Stimulated activated CD4-positive, alpha-beta T cell treated with anti-CD3 and anti-CD28 coated beads, TNF-alpha, amount 100 ng/mL, for 48 hours (primary cell): ENCODE results near the gene BTBD2.

Source experiments
- DNase-seq, 3 donors: peaks; one replicate each; pipeline ENCODE4 v3.0.0-alpha.2; 2020; ENCODE audit warnings: low read depth in 3 of 3

Gene BTBD2

DNA sequence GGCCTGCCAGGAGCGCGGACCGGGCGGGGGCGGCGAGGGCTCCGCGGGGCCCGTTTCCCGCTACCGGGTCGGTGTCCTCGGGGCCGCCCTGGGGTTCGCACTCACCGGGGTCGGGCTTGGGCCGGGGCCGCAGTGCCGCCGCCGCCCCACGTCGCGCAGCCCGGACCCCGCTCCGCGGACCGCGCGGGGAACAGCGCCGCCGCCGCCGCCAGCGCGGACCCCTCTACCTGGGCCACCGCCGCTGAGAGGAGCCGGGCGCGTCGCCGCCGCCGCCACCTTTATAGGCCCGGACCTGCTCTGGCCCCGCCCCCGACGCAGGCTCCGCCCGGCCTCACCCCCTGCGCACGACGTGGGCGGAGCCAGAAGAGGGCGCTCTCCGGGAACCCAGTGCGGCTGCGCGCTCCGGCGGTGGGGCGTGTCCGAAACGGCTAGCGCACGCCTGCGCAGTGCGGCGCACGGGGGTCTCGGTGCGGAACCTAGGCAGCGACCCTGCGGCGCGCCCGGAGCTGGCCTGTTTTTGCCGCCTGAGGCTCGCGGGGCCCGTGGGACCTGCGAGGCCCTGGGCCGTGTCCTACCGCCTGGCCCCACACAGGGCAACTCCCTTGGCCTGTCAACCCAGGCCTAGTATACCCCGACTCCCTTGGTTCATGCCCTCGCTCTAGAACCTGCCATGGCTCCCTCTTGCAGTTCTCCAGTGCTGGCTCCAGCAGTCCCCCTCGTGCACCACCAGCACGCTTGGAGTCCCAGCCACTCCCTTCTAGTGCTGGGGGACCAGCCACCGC, 35.7 kb upstream of the BTBD2 start, which contains the start of gene MKNK2:
Gene MKNK2 (minus strand): TSS at position 254 of the 782 bp plus-strand sequence. CDS start 393 bp downstream, outside the sequence.
- peak; percentile 87 to 98 (median 94) for DNase-seq

DNA sequence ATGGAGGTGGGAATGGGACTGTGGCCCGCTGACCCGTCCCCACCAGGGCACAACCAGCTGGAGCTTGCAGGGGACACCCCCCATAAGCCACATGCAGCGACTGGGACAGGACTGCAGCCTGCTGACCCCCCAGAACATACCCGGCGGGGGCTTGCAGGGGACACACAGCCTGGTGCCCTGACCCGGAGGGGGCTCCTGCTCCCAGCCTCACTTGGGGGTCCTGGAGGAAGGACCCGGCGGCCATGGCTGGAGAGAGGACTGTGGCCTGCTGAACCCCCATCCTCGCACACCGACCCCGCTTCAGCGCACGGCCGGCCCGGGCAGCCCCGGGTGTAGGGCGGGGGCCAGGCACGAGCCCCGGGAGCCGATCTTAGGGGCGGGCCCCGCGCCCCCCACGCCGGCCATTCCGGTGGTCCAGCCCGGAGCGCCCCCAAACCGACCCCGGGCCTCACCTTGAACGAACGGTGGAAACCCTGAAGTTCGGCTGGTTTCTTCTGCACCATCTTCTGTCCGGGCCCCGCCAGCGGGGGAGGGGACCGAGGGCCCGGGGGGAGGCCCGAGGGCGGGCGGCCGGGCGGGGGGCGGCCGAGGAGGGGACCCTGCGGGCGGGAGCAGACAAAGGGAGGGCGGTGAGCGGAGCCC, 35.0 kb upstream of the BTBD2 start:
- DNase-seq = no peak

DNA sequence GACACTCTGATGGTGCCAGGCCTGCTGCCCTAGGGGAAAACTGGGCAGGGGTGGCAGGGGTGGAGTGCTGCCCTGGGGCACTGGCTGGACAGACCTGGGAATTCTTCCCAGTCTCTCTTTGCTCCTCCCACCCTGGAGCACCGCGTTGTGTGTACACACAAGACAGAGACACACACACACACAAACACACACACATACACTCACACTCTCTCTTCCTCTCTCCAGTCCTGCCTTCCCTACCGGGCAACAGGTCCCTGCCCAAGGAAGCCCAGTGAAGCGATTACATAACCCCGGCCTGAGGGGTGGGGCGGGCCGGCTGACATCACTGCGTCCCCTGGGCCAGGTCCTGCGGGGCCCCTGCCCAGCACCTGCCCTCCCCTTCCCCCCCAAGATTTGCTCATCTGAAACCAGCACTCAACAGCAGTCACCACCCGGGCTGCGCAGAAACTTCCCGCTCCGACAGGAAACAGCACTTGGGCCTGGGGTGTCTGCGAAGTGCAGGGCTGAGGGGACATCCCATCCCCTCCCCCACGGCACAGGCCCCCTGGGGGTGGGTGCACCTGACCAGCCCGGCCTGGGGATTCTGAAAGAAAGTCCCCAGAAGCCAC, 34.3 kb upstream of the BTBD2 start:
- DNase-seq = no peak

DNA sequence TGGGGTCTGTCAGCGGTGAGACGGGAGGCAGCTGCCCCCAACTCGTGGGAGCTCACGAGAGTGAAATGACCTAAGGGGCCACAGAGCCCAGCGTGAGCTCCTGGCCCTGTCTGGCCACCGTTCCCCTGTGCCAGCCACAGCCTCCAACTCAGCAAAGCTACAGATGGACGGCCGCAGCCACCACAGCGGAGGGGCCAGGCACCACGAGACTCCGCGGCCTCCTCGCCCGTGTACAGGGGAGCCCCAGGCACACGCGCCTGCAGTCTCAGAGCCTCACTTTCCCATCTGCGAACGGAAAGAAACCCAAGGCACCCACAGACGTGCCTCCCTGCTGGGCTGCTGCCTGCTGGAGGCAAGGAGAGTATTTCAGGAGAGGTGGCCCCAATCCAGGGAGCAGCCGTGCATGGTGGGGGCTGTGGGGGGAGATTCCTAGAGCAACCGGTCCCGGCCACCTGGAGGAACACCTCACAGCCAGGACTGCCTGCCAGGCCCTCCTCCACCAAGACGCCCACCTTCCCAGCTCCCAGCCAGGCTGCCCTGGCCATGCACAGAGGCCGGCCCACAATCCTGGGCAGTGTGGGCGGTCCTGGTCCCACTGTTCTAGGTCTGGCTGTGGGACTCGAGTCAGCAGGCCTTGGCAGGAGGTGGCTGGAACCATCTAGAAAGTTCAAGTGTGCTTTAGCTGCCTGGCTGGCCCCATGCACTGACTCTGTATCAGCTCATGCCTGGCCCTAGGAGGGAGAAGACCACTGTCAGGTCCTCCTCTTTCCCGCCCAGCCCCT, 33.6 kb upstream of the BTBD2 start:
- no peak for DNase-seq

DNA sequence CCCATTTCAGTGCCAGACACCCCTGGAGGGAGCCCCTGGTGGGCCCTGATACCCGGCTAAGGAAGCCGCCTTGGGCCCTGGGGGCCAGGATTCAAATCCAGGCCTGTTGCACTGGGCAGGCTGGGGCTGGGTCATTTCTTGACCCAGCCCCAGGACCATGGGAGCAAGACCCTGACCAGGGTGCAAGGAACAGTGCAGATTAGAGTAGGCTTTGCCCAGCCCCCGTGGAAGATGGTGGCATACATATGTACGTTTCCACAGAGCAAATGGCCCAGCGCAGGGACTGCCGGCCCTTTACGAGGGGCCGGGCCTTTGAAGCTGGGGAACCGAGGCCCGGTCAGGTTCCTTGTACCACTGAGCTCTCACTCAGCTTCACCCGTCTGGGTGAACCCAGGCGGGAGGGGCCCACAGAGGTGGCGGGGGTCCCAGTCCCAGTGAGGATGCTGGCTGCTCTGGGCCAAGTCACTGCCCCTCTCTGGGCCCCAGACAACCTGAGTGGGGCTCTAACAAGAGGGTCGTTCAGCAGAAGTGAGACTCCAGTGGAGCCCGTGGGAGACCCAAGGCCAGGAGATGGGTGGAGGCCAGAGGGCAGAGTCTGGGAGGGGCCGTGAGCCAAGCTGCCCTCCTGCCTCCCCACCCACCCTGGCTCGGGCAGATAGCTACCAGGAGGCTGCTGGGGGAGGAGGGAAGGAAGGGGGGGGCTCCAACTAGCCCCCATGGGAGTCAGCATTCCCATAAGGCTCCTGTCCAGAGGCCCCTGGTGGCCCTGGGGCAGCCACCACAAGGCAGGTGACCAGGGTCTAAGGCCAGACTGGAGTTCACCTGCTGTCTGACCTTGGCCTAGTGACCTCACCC, 32.8 kb upstream of the BTBD2 start:
- DNase-seq = no peak

DNA sequence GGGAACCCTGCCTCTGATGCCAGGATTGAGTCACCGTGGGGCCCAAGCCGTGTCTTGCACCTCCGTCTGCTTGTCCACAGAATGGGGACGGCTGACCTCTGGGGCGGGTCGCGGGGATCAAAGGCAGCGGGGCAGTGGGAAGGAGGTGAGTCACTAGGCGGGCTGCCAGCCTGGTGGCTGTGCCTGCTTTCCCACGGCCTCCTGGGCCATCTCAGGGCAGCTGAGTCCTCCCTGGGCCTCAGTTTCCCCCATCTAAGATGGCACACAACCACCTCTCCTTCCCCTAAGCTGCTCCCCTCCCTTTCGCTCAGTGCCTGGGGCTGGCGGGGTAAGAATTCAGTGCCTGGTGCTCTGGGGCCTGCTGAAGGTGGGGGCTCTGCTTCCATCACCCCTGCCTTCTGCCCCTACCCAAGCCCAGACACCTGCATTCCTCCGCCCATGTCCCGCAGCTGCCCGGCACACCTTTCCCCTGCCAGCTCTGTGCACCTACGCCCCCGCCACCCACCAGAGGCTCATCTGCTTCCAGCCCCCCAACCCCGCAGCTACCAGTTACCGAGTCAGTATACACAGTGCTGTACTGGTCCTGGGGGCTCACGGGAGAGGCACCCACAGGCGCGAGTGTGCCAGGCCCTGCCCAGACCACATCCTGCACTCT, 32.1 kb upstream of the BTBD2 start:
- no peak for DNase-seq

DNA sequence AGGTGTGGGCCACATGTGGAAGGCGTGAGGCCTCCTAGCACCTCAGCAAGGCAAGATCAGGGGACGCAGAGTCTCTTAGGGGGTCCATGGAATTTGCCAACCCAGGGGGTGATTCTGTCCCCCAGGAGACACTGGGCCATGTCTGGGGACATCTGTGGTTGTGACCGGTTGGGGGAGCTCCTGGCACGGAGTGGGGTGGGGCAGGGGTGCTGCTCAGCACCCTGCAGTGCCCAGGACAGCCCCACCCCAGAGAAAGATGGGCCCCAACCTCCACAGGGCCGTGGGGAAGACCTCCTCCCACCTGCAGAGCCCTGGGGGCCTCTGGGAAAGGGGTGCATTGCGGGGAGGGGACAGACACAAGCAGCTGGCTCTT, 31.5 kb upstream of the BTBD2 start:
- no peak for DNase-seq

DNA sequence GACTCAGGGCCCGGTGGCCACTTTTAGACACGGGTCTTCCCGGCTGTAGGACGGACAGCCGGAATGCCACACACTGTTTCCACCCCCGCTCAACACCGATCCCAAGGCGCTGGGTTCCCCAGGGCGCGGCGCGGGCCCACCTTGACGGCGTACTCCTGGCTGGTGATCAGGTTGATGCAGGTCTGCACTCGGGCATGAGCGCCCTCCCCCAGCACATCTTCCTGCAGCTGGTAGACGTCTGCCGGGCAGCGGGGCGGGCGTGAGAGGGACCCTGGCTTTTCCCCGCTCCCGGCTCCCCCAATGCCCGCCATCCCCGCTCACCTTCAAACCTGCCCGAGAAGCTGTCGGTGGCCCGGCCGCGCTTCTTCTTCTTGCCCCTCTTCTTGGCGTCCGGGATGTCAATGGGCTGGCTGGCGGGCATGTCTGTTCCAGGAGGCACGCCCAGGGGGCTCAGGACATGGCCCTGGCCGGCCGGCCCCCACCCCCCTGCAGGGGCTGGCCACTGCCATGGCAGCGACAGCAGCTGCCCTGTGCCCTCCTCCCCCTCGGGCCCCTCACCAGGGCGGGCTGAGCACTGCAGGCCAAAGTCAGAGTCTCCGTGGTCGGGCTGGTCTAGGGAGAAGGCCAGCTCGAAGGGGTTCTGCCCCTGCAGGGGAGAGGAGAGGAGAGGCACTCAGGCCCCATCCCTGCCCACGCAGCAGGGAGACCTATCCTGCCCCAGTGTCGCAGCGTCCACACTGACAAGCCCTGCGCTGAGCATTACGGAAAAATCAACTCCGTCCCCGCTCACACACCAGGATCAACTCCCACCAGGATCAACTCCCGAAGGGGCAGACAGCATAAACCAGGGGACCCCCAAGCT, 30.8 kb upstream of the BTBD2 start:
- no peak for DNase-seq

DNA sequence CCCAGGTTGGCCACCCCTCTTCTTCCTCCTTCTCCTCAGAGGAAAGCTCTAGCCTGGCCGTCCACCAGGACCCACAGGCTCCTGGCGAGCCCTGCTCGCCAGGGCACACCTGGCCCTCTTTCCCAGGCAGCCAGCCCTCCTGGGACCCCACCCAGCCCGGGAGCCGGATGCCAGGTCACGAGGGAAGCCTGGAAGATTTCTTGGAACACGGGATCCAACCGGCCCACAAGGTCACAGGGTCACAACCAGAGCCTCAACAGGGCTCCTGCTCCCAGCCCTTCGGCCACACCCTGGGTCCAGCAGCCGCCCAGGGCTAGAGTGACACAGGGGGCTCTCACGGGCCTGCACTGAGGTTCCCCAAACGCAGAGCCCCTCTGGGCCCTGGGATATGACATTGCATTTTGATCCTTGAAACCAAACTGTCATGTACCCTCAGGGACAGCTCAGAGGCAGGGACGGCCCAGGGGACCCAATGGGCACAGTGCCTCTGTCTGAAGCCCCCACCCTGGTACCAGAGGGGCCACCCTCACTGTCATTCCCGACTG, 30.1 kb upstream of the BTBD2 start:
- no peak for DNase-seq

DNA sequence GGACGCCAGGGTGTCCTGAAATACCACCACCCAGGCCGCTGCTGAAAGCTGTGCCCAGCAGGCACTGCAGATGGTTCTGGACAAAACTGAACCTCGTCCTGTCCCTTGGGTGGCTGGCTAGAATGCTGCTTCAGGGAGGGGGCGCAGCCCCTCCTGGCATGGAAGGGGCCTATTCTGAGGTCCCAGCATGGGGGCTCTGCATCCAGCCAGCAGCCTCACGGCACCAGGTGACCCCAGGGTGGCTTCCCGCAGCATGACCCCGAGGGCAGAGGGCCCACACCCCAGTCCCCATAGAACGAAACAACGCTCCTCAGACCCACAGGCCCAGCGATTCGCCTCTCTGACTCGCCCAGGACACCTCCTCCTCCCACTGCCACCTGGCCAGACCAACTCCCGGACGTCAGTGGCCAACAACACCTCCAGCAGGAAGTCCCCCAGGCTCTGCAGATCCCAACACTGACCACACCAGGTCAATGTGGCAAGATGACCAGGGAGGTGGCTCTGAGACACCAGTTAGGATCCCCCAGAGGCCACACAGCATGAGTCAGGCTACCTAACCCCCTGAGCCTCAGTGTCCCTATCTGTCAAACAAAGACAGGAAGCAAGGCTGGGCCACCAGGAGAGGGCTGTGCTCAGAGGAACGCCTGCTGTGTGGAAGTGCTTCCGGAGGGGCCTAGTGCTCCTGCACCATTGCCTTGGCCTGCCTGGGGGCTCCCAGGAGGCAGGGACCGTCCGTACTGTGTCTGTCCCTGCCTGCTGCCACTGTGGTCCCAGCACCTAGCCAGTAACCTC, 29.4 kb upstream of the BTBD2 start:
- DNase-seq = no peak

DNA sequence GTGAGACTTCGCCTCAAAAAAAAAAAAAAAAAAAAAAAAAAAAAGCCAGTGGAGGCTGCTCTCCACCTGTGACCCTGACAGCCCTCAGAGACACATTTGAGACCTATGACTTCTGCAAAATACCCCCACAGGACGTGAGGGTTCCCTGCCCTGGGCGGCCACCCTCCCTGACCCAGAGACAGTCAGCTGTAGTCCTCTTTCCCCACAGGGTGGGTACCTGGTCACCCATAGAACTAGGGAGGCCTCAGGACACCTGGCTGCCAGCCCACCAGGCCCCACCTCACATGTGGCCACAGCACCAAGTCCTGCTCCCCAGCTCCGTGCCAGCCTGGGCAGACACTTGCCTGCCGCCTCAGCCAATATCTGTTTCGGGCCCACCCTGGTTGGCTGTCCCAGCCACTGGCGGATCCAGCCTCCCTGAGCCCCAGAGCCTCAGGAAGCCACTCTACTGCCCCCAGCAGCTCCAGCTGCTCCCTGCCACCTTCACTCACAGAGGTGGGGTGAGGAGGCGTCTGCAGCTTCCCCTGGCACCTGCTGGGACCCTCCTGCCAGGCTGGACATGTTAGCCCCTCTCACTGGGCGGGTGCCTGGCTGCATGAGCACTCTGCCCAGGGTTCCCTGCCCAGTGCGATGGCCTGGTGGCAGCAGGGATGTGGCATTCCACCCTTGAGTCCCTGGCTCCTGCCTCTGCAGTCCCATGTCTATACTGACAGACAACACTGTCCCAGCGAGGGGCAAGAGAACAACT, 28.6 kb upstream of the BTBD2 start:
- no peak for DNase-seq

DNA sequence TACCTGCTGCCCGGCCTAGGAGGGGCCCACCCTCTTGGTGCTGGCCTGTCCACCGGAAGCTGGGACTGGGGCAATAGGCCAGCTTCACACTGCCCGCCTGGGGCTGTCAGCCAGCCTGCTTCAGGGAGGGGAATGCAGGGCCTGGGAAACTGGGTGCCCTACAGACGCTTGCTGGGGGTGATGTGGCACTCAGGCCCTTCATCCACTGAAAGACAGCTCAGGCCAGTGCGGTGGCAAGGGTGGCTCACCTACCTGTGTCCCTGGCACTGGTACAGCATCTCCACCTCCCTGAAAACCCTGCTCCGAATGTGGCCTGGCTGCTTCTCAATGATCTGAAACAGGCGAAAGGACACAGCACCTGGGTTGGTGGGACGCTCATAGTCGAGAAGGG, 27.7 kb upstream of the BTBD2 start:
- DNase-seq = no peak

DNA sequence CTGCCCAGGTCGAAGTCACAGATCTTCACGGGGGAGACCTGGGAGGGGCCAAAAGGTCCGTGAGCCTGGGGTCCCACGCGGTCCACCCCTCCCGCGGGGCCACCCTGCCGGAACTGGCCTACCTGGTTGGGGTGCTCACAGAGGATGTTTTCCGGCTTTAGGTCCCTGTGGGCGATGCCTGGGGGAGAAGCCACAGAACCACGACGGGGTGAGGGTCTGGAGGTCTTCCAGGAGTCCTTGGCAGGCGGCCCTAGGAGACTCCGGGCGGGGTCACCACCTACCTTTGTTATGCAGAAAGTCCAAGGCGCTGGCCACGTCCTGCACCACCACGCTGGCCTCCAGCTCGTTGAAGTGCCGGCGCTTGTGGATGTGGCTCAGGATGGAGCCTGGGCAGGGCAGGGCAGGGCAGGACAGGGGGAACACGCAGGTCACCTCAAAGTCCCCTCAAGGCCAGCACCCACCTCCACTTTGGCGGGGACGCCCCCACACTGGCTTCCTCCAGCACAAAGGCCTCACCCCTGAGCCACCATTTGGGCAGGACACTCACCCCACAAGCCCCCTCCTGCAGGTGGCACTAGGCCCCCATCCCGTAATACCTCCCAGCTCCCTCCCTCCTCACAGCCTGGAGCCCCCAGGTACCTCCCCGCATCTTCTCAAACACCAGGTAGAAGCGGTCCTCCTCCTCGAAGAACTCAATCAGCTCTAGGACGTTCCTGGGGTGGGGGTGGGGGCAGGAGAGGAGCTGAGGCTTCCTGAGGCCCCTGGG, 27.2 kb upstream of the BTBD2 start:
- no peak for DNase-seq

DNA sequence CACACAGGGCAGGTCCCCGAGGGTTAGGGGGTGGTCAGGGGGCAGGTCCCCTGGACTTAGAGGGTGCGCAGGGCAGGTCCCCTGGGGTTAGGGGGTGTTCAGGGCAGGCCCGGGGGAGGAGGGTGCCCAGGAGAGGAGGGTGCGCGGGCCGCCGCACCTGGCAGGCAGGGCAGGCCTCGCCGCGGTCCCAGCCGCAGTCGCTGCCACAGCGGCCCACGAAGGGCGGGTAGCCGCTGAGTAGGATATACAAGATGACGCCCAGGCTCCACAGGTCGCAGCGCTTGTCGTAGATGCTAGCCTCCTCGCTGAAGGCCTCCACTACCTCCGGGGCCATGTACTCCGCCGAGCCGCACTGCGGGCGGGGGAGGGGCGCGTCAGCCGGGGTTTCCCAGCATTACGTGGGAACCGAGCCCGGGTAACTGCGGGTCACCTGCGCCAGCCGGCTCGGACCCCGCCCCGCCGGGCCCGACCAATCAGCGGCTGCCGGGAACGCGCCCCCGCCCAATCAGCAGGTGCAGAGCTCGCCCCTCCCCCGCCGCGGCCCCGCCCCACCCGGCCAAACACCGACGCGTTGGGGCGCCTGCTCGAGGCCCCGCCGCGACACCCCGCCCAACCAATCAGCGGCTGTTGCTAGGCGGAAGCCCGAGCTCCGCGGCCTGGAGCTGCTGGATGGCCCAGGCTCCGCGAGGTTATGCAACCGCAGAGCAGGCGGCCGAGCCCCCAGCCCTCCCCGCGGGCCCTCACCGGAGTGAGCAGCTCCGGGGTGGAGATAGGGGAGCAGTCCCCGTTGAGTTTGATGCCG, 26.4 kb upstream of the BTBD2 start:
- DNase-seq = peak; percentile 99

DNA sequence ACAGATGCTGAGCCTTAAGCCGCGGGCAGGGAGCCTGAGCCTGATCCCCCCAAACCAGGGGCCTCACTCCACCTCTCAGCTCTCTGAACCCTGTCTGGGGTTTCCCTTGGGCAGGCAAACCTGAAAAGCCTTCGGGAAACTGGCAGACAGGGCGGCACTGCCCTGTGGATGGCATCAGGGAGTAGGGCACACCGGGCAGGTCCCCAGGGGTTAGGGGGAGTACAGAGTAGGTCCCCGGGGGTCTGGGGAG, 25.8 kb upstream of the BTBD2 start:
- no peak for DNase-seq

DNA sequence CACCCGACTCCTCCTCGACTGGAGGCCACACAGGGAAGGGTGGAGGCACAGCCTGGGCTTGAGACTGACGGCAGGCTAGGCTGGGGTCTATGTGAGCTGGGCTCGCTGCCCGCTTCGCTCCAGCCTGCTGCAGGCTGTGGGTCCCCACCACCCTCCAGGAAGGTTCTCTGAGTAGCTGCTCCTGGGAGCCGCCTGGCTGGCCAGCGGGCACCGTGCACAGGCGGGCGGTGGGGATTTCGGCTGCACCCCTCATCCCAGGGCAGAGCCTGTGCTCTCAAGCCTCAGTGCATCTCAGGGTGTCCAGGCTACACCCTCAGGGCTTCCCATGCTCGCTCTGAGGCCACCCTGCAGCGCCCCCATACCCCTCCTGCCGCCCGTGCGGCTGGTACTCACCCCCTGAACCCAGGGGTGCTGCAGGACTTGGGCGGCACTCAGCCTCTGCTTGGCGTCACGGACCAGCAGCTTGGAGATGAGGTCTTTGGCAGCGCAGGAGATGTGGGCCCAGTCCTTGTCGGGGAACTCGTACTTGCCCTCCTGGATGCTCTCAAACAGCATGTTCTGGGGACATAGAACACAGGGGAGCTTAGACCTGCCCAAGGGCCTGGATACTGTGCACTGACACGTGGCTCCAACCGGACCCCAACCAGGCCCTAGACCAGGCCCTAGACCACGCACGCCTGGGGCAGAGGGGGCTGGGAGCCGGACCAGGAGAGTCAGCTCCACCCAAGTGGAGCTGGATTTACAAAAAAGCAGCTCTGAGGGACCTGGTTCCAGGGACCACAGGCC, 25.3 kb upstream of the BTBD2 start:
- DNase-seq = no peak
